GM12878 (cell line): ENCODE data around the gene USP36. TPM values are rescaled to one million over a fixed set of nuclear protein-coding genes. Genes with fewer than 3 reads are reported as not detected.

Experiments used
- ATAC-seq: fragments of 200-7000 bp; cut with Tn5 transposase; 3 replicates; pipeline ENCODE4 v1.9.1; 2020; ENCODE audit warnings: mild to moderate bottlenecking, moderate library complexity
- BruUV-seq: library from RNA; stranded (reverse); fragments of 400-500 nt; replicated peaks from 2 replicates; lab custom pipeline; 2021; lab: Mats Ljungman, UMichigan
- CTCF ChIA-PET: fragments of 300-600 bp; sonication (Branson Sonifier 250); formaldehyde crosslinking; extraction: SDS; loops from one replicate; lab custom pipeline; 2021; ENCODE audit warnings: inconsistent platforms; lab: Yijun Ruan, JAX
- POLR2A ChIA-PET: fragments of 350-600 bp; formaldehyde crosslinking; extraction: SDS; loops from one replicate; lab custom pipeline; 2021; ENCODE audit warnings: inconsistent platforms; lab: Charles Lee
- RAD21 ChIA-PET: fragments of 300-600 bp; sonication (Branson Sonifier 250); formaldehyde crosslinking; loops from one replicate; lab custom pipeline; 2023; ENCODE audit warnings: antibody characterized with exemption; ENCODE audit not compliant: unreplicated experiment; lab: Charles Lee
- SMC1A ChIA-PET: fragments of 300-600 bp; sonication (Branson Sonifier 250); formaldehyde crosslinking; loops from one replicate; lab custom pipeline; 2023; ENCODE audit not compliant: unreplicated experiment, uncharacterized antibody; lab: Charles Lee
- DNase-seq: peaks from one replicate; pipeline ENCODE4 v3.0.0-alpha.2; 2011; ENCODE audit warnings: low read depth, low spot score
- FAIRE-seq: peaks from 3 replicates; lab custom pipeline; 2011; peaks lifted over from hg19 to GRCh38; lab: Jason Lieb, UNC
- H2AFZ ChIP-seq: 2 replicates; pipeline ENCODE4 v1.6.0; 2011; ENCODE audit warnings: low read depth, low read length, control low read depth; ENCODE audit not compliant: control insufficient read depth
- H3K27ac ChIP-seq: 2 replicates; pipeline ENCODE4 v1.5.1; 2011; ENCODE audit warnings: control low read depth; ENCODE audit not compliant: control insufficient read depth, insufficient read depth
- H3K27me3 ChIP-seq, 2 experiments: replicated peaks in 1 of 2; 2 replicates each; pipeline versions ENCODE4 v1.6.0 to v1.6.1; 2011; ENCODE audit warnings: low read length in 1 of 2; ENCODE audit not compliant: control insufficient read depth in 2 of 2, insufficient read depth in 2 of 2
- H3K36me3 ChIP-seq, 2 experiments: 2 replicates each; pipeline ENCODE4 v1.5.1; 2011; ENCODE audit warnings: low read length in 1 of 2; ENCODE audit not compliant: control insufficient read depth in 2 of 2, insufficient read depth in 2 of 2
- H3K4me1 ChIP-seq: 2 replicates; pipeline ENCODE4 v1.6.1; 2011; ENCODE audit warnings: mild to moderate bottlenecking, low read length, moderate library complexity, mixed read lengths; ENCODE audit not compliant: control insufficient read depth, insufficient read depth
- H3K4me2 ChIP-seq: 2 replicates; pipeline ENCODE4 v1.6.0; 2011; ENCODE audit warnings: control low read depth; ENCODE audit not compliant: control insufficient read depth, insufficient read depth
- H3K4me3 ChIP-seq: fragments of 200-600 bp; sonication (generic); 2 replicates; pipeline ENCODE4 v1.5.1; 2016
- H3K79me2 ChIP-seq: 2 replicates; pipeline ENCODE4 v1.6.0; 2011; ENCODE audit warnings: low read length; ENCODE audit not compliant: control insufficient read depth, insufficient read depth
- H3K9ac ChIP-seq: 2 replicates; pipeline ENCODE4 v1.8.0; 2011; ENCODE audit warnings: low read length, control low read depth, mixed read lengths; ENCODE audit not compliant: control insufficient read depth, insufficient read depth
- H3K9me3 ChIP-seq: replicated peaks from 3 replicates; pipeline ENCODE4 v1.5.1; 2011; ENCODE audit warnings: mild to moderate bottlenecking, low read length; ENCODE audit not compliant: control insufficient read depth, insufficient read depth
- H4K20me1 ChIP-seq: 2 replicates; pipeline ENCODE4 v1.6.0; 2011; ENCODE audit not compliant: control insufficient read depth, insufficient read depth
- ATF2 ChIP-seq: IDR thresholded peaks from 2 replicates; pipeline ENCODE4 v1.6.1; 2012; ENCODE audit warnings: low read length, inconsistent platforms
- CREB1 ChIP-seq: IDR thresholded peaks from 2 replicates; pipeline ENCODE4 v1.6.1; 2012; ENCODE audit warnings: low read depth, mild to moderate bottlenecking, inconsistent platforms
- FOXM1 ChIP-seq: IDR thresholded peaks from 2 replicates; pipeline ENCODE4 v1.6.1; 2012; ENCODE audit warnings: low read depth, mild to moderate bottlenecking, inconsistent platforms, low read length, moderate library complexity
- HDAC2 ChIP-seq: fragments of 200-600 bp; sonication (generic); IDR thresholded peaks from 2 replicates; pipeline ENCODE4 v1.6.1; 2017
- MEF2A ChIP-seq: IDR thresholded peaks from 2 replicates; pipeline ENCODE4 v1.6.1; 2011; ENCODE audit warnings: low read depth, mild to moderate bottlenecking, low read length, moderate library complexity; ENCODE audit not compliant: insufficient read depth
- PAX8 ChIP-seq: fragments of 450-650 bp; IDR thresholded peaks from 2 replicates; pipeline ENCODE4 v1.6.1; 2017; ENCODE audit warnings: mild to moderate bottlenecking, moderate library complexity
- SRF ChIP-seq, 2 experiments: IDR thresholded peaks; 2 replicates each; pipeline ENCODE4 v1.6.1; 2011; ENCODE audit warnings: low read depth in 2 of 2, low read length in 2 of 2, mild to moderate bottlenecking in 1 of 2, moderate library complexity in 1 of 2
- ZNF207 ChIP-seq: fragments of 450-650 bp; IDR thresholded peaks from 2 replicates; pipeline ENCODE4 v1.6.1; 2014; ENCODE audit warnings: antibody characterized with exemption, mild to moderate bottlenecking, borderline replicate concordance
- ZNF274 ChIP-seq: IDR thresholded peaks from one replicate; pipeline ENCODE4 v1.8.0; 2011; ENCODE audit not compliant: insufficient read length, insufficient read depth
- ZSCAN29 ChIP-seq: fragments of 450-650 bp; IDR thresholded peaks from 2 replicates; pipeline ENCODE4 v1.6.1; 2017; ENCODE audit warnings: mild to moderate bottlenecking, moderate library complexity
- ZZZ3 ChIP-seq: IDR thresholded peaks from 2 replicates; pipeline ENCODE4 v1.6.1; 2011; ENCODE audit warnings: low read depth; ENCODE audit not compliant: control insufficient read depth, insufficient read length
- WGBS: methylation state at CpG from one replicate; pipeline ENCODE4 v1.1.6; 2016; ENCODE audit warnings: low lambda C conversion rate; ENCODE audit not compliant: insufficient replicate concordance, insufficient coverage; ENCODE audit errors: missing lambda C conversion rate; 5-methylcytosine and 5-hydroxymethylcytosine counted together
- in situ Hi-C: fragments of 300-500 bp; cut with MboI; formaldehyde crosslinking; loops from 9 replicates; pipeline ENCODE4 v1.14.3; 2018; ENCODE audit warnings: mixed read lengths
- intact Hi-C: fragments of 100-400 bp; cut with micrococcal nuclease; formaldehyde crosslinking; loops from one replicate; pipeline ENCODE4 v1.14.2; 2022; ENCODE audit not compliant: unreplicated experiment
- polyA plus RNA-seq, 11 experiments: library from polyadenylated mRNA; depleted of rRNA in 4 of 11; unstranded in 6 of 11; stranded (reverse) in 5 of 11; fragments of >200 nt; fragmentation: Nextera tagmentation in 4 of 11; fragmentation: Illumina TruSeq in 1 of 11; extraction: Ambion mirVana in 4 of 11; extraction: Trizol in 1 of 11; gene quantifications; 1 replicate in 1 of 11; 2 replicates in 10 of 11; pipeline versions ENCODE4 v1.2.1 to v1.2.3, GENCODE V29; 2011 to 2016; ENCODE audit warnings: inconsistent platforms in 2 of 11, missing spikeins in 2 of 11, low read depth in 1 of 11
- total RNA-seq, 4 experiments: library from RNA; depleted of rRNA in 3 of 4; stranded (reverse); fragments of >200 nt in 3 of 4; fragmentation: Illumina TruSeq in 1 of 4; extraction: Trizol in 1 of 4; gene quantifications; 2 replicates each; pipeline versions ENCODE4 v1.2.1 to v1.2.3, GENCODE V29; 2013 to 2021
- TF ChIP-seq, protein P1 (sequence below): fragments of 450-650 bp; formaldehyde crosslinking; IDR thresholded peaks from 2 replicates; pipeline ENCODE4 v1.5.0; 2022; ENCODE audit warnings: mild to moderate bottlenecking, missing genetic modification characterization

USP36 gene
- total and polyA plus RNA-seq, 10 of the 15 experiments (the other 5 are each of a cell fraction or from before 2014, with no cell fraction given), result 7.2 to 65.7 (median 33.6) TPM

- TF ChIP-seq, protein P1, sequence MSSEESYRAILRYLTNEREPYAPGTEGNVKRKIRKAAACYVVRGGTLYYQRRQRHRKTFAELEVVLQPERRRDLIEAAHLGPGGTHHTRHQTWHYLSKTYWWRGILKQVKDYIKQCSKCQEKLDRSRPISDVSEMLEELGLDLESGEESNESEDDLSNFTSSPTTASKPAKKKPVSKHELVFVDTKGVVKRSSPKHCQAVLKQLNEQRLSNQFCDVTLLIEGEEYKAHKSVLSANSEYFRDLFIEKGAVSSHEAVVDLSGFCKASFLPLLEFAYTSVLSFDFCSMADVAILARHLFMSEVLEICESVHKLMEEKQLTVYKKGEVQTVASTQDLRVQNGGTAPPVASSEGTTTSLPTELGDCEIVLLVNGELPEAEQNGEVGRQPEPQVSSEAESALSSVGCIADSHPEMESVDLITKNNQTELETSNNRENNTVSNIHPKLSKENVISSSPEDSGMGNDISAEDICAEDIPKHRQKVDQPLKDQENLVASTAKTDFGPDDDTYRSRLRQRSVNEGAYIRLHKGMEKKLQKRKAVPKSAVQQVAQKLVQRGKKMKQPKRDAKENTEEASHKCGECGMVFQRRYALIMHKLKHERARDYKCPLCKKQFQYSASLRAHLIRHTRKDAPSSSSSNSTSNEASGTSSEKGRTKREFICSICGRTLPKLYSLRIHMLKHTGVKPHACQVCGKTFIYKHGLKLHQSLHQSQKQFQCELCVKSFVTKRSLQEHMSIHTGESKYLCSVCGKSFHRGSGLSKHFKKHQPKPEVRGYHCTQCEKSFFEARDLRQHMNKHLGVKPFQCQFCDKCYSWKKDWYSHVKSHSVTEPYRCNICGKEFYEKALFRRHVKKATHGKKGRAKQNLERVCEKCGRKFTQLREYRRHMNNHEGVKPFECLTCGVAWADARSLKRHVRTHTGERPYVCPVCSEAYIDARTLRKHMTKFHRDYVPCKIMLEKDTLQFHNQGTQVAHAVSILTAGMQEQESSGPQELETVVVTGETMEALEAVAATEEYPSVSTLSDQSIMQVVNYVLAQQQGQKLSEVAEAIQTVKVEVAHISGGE (CRISPR knock-in tag), result no peak
- TF ChIP-seq MEF2A, result no peak
- TF ChIP-seq ZNF274, result no peak
- no peak for TF ChIP-seq HDAC2
- no peak for TF ChIP-seq CREB1
- no peak for TF ChIP-seq PAX8
- no peak for TF ChIP-seq ZNF207
These were observed 43.4 kb downstream of the USP36 start (continued) for GRCh38 chr17:78797213-78797612.

DNA sequence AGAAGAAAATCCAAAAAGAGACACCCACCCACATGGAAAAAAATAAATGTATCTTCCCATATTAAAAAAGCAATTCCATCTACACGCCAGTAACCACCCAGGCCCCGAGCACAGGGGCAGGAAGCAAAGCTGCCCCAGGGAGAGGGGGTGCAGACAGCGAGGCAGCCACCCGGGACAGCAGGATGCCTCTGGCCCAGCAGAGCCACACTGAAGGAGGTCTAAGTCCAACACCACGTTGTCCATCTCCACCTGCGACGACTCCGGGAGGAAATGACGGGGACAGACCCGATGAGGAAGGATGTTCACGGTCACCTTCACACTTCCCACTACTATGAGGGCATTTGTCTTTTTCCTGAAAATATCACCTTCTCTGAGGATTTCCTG is 44.1 kb downstream of the USP36 start:
- Histone ChIP-seq H3K27ac (no peak overlapping the region), H3K4me3 (no peak overlapping the region), H3K27me3 (no peaks in the 10 kb centered on the region), H3K9ac (no peak overlapping the region), H3K9me3 (no peaks in the 10 kb centered on the region), H3K4me2 (no peak overlapping the region), H3K36me3 (peaks cover 13 to 28% of the 10 kb centered on the region in 2 experiments), H4K20me1 (no peaks in the 10 kb centered on the region), H3K79me2 (no peaks in the 10 kb centered on the region), H2AFZ (no peak overlapping the region), H3K4me1 (no peaks in the 10 kb centered on the region)
- TF ChIP-seq ATF2, result no peak
- no peak for TF ChIP-seq SRF (IDR thresholded peaks at IDR 0.05; ENCODE audit: low read depth in 2 of 2, low read length in 2 of 2)
- no peak for TF ChIP-seq FOXM1
- TF ChIP-seq ZZZ3, result no peak
- TF ChIP-seq ZSCAN29, result no peak
- intact Hi-C loops (no loop called here), in situ Hi-C loops (no loop called here)
- 63% methylated on average over 11 of the region's 11 CpGs for WGBS
- ChIA-PET POLR2A (no interaction called here), SMC1A (no interaction called here), RAD21 (no interaction called here), CTCF (interaction anchor here (1.5 to 3.1 kb wide), 2 partner anchors 70 to 299 kb away, joined by 4 to 16 read pairs; no protein-coding TSS in a partner anchor)
- no TSS peak for BruUV-seq
- DNase-seq (no peak), ATAC-seq (no peak), FAIRE-seq (no peak)
